Activated gamma-delta T cell (primary cell): Measurements from ENCODE around the gene PAIP2.
"Not testable (repeated sequence)": the region's sequence is repeated elsewhere in the genome, so short reads cannot be mapped to it uniquely, and the experiment has no call there.

Experiments used
- DNase-seq: peaks from one replicate; lab custom pipeline; 2025; lab: John Stamatoyannopoulos, UW
- total RNA-seq, 2 donors: gene quantifications; one replicate each; lab custom pipeline; 2026; lab: John Stamatoyannopoulos, UW

Gene PAIP2, protein sequence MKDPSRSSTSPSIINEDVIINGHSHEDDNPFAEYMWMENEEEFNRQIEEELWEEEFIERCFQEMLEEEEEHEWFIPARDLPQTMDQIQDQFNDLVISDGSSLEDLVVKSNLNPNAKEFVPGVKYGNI
- 101 to 105 reads per million in 2 donors for total RNA-seq

DNA sequence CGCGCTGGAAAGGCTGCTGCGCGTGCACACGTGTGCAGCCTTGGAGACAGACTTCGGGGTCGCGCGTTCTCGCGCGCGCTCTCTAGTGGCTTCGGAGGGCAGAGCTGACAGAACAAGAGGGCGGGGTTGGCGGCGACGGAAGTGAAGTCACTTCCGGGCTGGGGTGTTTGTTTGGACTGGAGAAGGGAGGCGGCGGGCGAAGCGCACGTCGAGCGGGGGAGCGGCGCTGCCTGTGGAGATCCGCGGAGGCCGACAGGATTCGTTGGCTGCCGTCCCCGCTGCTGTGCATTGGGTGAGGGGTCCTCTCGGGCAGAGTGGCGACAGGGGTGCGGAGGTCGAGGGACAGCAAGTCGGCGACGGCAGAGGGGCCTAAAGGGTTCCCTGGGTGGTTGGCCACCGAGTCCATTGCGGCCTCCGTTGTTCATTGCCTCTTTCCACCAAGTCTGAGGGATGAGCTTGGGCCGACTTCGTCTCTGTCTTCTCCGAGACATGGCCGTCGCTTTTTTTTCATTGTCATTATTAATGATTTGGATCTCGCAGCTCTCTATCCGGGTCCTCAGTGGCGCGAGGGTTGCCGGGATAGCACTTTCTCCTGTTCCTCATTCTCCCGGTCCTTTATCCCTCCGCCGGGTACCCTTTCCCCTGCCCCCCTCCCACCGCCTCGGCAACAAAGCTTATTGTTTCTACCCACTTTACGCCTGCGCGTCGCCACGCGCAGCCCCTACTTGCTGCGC, at the start of gene PAIP2:
Gene PAIP2, plus strand, starts transcription at position 166 of the 734 bp plus-strand sequence. CDS start 21,931 bp downstream, outside the sequence.
- DNase-seq, result peak; percentile 92

DNA sequence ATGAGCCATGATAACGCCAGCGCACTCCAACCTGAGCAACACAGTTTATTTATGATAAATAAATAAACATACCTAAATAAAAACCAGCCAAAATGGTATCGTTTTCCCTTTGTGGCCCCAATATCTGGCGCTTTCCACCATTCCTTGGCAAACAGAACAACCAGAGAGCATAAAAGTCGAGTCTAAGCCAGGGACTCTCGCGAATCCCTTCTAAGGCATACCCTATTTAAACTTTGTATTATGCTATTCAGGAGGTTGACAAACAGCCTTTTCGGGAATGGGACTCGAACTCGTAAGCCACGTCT, 48.5 kb upstream of the PAIP2 start:
- DNase-seq, result no peak

DNA sequence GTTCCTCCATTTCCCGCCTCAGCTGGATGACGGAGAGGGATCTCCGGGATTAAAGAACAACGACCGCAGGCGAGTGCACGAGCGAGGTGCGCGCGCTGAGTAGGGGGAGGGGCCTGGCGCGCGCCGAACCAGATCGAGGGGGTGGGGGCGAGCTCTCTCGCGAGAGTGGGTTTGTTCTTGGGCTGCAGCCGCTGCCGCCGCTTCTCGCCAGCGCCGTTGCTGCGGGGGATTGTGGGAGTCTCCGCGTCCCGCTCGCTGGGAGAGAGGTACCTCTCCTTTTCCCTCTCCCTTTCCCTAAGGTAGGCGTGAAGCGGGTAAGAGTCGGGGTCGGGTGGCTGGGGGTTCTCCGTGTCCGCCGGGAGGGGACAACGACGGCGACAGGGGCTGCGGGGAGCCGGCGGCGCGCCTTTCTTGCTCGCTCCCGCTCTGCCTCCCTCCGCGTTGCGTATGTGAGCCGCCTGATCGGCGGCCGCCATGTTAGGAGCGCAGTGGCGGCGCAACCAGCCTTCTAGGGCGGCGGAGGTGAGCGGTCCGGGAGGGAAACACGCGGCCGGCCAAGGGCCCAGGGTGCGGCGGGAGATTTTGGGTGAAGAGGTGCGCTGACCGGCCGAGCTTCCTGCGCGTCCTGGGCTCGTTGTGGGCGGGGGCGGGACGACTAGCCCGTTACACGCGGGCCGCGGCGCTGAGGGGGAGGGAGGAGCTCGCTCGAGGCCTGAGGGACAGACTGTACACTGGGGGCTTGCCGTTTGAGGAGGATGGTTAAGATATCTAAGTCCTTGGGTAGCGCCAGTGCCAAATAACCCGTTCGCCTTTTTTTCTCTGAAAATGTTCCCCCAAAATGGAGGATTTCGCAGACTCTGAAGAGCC, 47.9 kb upstream of the PAIP2 start, which contains the start of gene MATR3:
Gene MATR3, plus strand, starts transcription at position 234 of the 867 bp plus-strand sequence. CDS start 13,676 bp downstream, outside the sequence.
- DNase-seq, result peak; percentile 79

DNA sequence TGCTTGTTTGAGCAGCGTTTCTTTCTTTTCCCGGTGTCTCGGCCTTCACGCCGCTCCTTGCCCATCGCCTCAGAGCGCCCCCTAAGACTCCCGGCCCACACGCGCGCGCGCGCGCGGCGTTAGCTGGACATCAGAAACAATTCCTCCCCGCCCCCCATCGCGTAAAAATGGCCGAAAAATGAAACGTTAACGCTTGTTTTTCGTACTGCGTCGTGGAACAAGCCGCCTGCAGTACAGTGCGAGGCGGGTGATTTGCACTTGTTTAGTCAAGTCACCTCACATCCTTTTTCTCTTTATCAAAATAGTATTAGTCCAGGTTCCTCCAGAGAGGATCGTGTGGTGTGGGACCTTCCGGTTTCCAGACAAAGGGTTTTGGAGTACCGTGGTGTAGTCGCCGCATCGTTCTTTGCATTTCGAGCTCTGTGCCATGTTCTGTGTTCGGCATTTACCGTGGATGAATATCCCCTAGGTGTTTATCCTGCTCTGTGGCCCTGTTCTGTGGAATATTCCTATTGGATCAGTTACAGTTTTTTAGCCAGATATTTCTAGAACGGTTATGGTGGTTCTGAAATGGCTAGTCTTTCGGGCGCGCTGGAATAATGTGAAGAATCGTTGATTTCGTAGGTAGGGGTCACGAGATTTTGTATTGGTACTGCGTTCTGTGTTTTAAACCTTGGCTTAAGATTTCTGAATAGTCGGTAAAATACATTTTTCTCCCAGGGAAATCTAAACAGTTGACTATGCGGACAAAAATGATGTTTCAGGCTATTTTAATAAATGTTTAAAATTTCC, 47.1 kb upstream of the PAIP2 start:
- no peak for DNase-seq

DNA sequence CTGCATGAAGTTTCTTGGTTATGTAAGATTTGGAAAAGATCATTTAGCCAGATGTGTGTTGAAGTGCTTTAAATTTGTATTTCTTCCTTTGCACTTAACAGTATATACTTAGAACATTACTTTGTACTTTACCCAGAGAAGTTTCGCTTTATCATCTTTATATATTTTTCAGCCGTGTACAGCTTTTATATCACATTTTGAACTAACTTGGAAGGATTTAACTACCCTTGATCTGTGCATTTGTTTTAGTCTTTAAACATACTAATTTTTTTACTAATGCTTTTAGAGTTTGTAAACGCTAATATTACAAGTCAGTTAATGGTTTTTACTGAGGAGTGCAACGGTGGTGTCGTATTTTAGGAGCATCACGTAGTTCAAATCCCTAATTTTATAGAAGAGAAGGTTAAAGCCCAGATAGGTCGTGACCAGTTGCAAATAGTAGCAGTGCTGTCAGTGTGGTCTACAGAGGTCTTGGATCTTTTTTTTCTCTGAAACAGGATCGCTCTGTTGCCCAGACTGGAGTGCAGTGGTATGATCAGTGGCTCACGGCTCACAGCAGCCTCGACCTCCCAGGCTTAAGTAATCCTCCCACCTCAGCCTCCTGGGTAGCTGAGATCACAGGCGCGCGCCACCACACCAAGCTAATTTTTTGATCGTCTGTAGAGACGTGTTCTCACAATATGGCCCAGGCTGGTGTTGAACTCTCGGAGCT, 46.2 kb upstream of the PAIP2 start:
- DNase-seq, result no peak

DNA sequence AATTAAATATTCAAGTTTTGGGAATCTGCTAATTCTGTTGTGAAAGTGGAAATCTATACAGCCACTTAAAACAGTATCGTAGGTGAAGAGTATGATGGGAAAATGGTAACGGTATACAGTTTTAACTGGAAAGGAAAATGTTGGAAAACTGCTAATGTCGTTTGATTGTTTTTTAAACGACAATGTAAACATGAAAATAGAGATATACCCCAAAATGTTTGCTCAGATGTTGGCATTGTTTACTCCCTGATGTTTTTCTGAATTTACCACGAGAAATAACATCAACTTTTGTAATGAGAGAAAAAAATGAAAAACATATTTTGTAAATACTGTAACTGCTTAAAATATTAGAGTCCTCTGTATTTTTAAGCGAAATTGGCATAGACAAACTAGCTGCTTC, 45.5 kb upstream of the PAIP2 start:
- DNase-seq, result no peak

DNA sequence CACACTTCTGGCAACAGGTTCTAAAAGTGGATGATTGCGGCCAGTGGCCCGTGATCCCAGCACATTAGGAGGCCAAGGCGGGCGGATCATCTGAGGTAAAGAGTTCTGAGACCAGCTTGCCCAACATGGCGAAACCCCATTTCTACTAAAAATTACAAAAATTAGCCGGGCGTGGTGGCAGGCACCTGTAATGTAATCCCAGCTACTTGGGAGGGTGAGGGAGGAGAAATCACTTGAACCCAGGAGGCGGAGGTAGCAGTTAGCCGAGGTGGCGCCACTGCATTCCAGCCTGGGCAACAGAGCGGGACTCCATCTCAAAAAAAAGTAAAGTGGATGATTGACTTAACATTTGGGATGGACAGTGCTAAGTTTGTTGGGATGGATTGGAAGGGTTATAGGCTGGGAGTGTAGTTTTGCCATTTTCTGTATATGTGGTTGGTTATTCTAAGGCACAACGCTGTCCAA, 44.8 kb upstream of the PAIP2 start:
- no peak for DNase-seq

DNA sequence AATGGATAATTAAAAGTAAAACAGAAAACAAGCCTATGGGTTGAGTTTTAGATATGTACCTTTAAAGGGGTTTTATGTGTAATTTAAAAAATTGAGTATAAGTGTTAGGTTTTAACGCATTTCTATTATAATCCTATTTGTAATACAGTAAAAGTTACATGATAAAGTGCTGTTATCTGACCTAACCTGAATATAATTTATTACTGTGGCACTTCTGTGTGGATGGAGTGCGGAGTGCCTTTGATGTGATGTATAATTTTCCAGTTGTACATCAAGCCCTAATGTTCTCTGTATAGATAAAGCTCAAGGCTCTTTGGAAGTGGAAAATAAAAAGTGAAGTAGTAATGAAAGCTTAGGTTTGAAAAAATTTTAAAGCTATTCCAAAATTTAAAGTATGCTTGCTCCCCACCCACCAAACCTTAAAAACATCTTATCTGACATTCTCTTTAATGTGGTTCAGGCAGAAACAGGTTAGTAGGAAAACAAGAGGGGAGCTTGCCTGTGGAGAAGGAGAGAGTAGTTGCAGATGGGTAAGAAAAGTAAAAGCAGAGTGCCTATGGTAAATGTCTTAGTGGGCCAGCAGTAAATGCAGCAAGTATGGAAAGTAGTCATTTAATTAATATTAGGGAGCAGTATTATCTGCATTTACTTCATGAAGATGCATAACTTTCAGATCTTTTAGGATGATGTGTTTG, 44.1 kb upstream of the PAIP2 start:
- DNase-seq, result no peak

DNA sequence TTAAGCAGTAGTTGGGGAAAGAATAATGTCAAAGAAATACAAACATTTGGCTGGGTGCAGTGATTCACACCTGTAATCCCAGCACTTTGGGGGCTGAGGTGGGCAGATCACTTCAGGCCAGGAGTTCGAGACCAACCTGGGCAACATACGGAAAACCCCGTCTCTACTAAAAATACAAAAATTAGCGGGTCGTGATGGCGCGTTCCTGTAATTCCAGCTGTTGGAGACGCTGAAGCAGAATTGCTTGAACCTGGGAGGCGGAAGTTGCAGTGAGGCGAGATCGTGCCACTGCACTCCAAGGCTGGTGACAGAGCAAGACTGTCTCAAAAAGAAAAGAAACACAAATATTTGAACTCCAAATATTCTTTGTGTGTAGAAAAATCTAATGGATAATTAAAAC, 43.4 kb upstream of the PAIP2 start:
- DNase-seq, result no peak

DNA sequence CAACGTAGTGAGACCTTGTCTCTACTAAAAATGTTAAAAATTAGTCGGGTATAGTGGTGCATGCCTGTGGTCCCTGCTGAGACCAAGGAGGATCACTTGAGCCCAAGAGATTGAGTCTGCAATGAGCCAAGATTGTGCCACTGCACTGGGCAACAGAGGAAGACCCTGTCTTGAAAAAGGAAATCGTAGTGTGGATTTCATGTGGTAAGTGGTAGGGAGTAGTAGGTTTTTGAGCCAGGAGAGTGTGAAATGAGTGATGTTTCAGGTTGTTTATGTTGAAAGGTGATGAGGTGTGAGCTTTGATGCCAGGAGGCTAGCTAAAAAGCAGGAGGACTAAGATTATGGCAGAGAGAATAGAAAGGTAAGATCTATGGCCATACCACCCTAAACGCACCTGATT, 42.2 kb upstream of the PAIP2 start:
- no peak for DNase-seq

DNA sequence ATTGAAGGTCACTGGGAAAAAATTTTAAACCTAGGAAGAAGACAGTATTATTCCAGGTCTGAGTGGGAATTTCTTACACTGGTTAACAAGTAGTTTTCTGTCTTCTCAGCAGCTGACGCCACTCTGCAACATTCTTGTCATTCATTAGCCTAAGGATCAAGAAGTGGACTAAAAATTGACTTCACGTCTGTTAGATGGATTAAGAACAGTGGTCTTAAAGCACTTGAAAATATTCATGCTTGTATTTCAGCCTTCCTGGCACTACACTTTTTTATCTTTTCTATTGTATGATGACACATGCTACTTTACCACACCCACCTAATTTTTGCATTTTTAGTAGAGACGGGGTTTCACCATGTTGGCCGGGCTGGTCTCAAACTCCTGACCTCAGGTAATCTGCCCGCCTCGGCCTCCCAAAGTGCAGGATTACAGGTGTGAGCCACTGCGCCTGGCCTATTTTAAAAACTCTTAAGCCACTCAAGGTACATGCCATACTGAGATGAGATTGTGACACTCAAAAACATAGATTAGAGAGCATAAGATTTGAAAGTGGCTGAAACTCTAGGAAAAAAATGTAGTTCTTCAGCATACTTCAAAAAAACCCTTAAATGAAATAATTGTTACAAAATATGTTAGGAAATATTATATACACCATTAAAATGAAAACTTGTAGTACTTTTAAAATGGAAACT, 39.7 kb upstream of the PAIP2 start:
- DNase-seq, result no peak

DNA sequence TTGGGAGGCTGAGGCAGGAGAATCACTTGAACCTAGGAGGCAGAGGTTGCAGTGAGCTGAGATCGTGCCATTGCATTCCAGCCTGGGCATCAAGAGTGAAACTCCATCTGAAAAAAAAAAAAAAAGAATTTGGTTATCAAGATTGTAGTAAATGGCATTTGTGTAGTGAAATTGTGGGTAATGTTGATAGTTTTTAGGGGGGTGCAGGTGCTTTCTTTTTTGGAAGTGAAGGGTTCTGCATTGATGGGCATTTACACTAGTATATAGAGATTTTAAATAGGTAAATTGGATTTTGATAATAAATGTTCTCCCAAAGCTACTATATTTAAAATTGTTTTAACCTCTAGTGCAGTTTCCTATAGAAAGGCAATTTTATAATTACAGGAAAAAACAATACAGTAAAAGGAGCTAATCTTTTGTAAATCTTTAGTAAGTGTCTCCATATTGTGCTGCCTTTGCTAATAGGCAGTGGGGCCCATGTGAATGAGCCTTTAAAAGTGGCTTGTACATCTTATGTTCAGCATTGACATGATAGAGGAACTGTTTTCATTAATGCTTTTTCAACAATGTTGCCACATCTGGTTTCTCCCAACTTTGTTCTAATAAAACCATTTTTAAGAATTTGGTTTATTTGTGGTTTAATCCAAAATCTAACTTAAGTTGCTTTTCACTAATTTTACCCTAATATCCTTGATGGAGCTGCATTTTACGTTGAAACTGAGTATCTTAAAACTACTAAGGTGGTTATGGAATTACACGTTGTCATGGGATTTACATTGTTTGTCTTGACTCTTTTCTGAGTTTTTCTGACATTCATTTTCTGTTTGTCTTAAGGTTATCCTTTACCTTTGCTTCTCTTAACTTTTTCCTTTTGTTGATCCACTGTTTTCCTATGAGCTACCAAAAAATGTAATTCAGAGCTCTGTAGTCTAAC, 37.0 kb upstream of the PAIP2 start:
- DNase-seq, result no peak

DNA sequence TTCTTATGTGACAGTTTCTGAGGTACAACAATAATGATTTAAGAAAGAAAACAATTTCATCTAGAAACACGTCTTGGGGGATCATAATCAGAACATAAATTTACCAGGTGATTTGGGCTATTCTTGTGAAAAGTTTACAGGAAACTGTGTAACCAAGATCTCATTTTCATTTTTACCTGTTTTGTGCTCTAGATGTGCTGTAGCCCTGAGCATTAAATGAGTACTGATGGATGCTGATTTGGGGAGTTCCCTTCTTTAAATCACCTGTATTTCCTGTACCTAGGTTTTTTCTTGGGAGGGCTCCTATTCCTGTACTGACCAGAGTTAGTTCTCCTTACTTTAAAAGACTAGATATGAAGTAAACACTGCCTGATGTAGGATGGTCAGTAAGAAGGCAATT, 35.5 kb upstream of the PAIP2 start:
- no peak for DNase-seq

DNA sequence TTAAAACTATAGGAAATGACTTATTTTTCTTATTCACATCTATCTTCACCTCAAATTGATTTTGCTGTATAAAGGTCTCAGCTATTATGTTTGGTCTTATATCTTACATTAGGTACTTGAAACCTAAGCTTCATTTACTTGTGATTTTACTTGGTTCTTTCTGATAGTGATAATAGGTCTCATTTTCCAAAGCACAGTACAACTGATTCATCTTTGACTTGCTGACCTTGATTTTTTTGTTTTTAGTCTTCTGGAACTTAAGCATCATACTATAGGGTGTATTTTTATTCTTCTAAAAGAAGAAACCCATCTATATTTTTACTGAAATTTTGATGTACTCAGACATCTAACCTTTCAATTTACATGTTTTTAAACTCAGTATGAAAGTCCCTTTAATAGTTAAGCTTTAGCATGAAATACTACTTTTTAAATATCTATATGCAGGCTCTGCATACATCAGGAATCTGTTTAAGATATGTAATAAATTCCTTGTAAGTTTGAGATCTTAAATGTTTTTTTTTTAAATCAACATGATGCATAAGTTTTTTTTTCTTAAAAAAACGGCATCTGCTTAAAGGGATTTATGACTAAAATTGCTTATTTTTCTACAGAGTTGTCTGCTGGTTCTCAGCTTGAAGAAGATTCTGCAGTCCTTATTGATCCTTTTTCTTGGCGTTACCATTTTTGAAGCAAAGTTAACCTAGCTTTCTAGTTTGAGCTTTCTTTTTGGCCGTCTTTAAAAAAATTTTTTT, 34.9 kb upstream of the PAIP2 start:
- DNase-seq, result no peak

DNA sequence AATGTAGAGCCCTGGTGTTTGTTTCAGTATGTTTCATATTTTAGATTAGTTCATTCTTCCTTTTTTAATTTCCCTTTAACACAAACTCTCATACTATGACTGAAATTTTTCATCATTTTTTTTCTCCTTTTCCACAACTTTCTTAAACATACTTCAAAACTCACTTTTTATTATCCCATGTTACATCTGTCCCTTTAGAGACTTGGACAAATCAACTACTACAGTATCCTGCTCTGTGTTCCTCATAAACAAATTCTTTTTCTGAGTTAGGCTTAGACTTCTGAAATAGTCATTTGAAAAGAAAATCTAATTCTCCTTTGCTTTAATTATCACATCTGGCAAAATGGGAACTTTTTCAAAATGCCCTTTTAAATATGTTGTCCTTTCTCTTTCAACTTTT, 32.9 kb upstream of the PAIP2 start:
- no peak for DNase-seq

DNA sequence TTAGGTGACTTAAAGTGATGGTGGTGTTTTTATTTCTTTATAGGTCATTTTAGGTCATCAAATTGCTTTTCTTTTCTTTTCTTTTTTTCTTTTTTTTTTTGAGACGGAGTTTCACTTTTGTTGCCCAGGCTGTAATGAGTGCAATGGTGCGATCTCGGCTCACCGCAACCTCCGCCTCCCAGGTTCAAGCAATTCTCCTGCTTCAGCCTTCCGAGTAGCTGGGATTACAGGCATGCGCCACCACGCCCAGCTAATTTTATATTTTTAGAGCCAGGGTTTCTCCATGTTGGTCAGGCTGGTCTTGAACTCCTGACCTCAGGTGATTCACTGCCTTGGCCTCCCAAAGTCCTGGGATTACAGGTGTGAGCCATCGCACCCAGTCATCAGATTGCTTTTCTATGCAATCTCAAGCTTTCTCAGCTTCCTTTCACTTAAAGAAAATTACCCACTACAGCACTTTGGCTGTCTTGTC, 30.9 kb upstream of the PAIP2 start:
- not testable (repeated sequence) for DNase-seq

DNA sequence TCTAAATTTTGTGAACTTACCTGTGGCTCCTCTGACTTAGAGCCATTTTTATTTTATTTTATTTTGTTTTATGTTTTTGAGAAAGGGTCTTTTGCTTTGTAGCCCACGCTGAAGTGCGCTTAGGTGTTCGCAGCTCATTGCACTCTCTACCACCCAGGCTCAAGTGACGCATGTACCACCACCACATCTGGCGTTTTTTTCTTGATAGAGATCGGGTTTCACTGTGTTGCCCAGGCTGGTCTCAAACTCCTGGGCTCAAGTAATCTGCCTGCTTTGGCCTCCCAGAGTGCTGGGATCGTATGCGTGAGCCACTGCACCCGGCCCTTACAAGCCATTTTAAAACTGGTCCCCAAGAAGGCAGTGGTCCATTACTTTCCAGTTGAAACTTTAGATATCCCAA, 29.6 kb upstream of the PAIP2 start:
- DNase-seq, result no peak

DNA sequence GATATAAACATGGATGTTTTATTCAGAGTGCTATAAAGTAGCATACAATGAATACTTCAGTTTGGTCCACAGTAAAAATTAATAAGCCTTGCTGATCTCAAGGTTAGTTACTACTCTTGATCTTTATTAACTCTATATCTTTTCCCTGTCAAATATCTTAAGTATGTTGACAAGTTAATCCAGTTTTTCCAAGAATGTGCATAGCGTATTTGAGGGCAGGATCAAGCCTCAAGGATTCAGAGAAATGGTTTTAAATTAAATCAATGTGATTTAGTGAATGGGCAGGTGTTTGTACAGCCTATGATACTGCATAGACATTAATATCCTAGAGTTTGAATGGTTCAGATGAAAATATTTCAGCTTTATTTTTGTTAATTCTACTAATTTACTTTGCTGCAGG, 27.4 kb upstream of the PAIP2 start:
- no peak for DNase-seq
